VCaP (cell line): ENCODE measurements around the gene PAF1.

Experiments
- H3K27ac ChIP-seq: fragments of 450-650 bp; 2 replicates; pipeline ENCODE4 v1.5.1; 2017
- CTCF ChIP-seq: fragments of 450-650 bp; conservative IDR thresholded peaks from 2 replicates; pipeline ENCODE4 v1.5.1; 2017; ENCODE audit warnings: mild to moderate bottlenecking, moderate library complexity

Gene PAF1

GRCh38 chr19:39351537-39352064 lies 39.3 kb downstream of the PAF1 start:
- TF ChIP-seq CTCF = no peak
- no peak overlapping the region for H3K27ac ChIP-seq

- TF ChIP-seq CTCF = no peak
- no peak overlapping the region for H3K27ac ChIP-seq
Measured at GRCh38 chr19:39350156-39350555, 40.8 kb downstream of the PAF1 start.

- no peak overlapping the region for H3K27ac ChIP-seq
- no peak for TF ChIP-seq CTCF
Measured at GRCh38 chr19:39349326-39349725, 41.6 kb downstream of the PAF1 start.

GRCh38 chr19:39347332-39348164 lies 43.4 kb downstream of the PAF1 start:
- no peak for TF ChIP-seq CTCF
- H3K27ac ChIP-seq = no peak overlapping the region

GRCh38 chr19:39345956-39346355 lies 45.0 kb downstream of the PAF1 start:
- TF ChIP-seq CTCF = no peak
- no peak overlapping the region for H3K27ac ChIP-seq

- peak overlapping the region; percentile 89 for H3K27ac ChIP-seq
Measured at GRCh38 chr19:39342647-39343305, 48.1 kb downstream of the PAF1 start.

More at GRCh38 chr19:39342647-39343305, 48.1 kb downstream of the PAF1 start:
- no peak for TF ChIP-seq CTCF
